Activated B cell treated with CpG ODN at 0.5 μM for 24 hours (primary cell): ENCODE results near the gene POMC. TPM values are rescaled to one million over a fixed set of nuclear protein-coding genes. Genes with fewer than 3 reads are reported as not detected.
A peak's percentile ranks its signal among the peaks of the same experiment; 100 is the strongest.

Experiments
- ATAC-seq: fragments of 200-7000 bp; cut with Tn5 transposase; one replicate; pipeline ENCODE4 v1.10.0; 2021; ENCODE audit warnings: low read depth, mild to moderate bottlenecking, moderate library complexity
- CTCF ChIA-PET: fragments of 350-600 bp; sonication (Branson Sonifier 250); formaldehyde crosslinking; loops from one replicate; lab custom pipeline; 2021; ENCODE audit warnings: antibody characterized with exemption; lab: Charles Lee
- POLR2A ChIA-PET: fragments of 350-600 bp; sonication (Branson Sonifier 250); formaldehyde crosslinking; loops from one replicate; lab custom pipeline; 2021; ENCODE audit warnings: antibody characterized with exemption; lab: Charles Lee
- DNase-seq: peaks from one replicate; pipeline ENCODE4 v3.0.0; 2022
- H3K27ac Mint-ChIP-seq: one replicate; pipeline ENCODE4 v1.8.0; 2020; ENCODE audit warnings: mixed read lengths
- H3K27me3 Mint-ChIP-seq: one replicate; pipeline ENCODE4 v1.8.0; 2021; ENCODE audit warnings: mixed read lengths
- H3K36me3 Mint-ChIP-seq: one replicate; pipeline ENCODE4 v1.8.0; 2021; ENCODE audit warnings: low read depth, mixed read lengths
- H3K4me1 Mint-ChIP-seq: one replicate; pipeline ENCODE4 v1.8.0; 2021; ENCODE audit warnings: mixed read lengths
- H3K4me3 Mint-ChIP-seq: one replicate; pipeline ENCODE4 v1.8.0; 2020; ENCODE audit warnings: mild to moderate bottlenecking, mixed read lengths
- H3K9me3 Mint-ChIP-seq: one replicate; pipeline ENCODE4 v1.8.0; 2020; ENCODE audit warnings: mixed read lengths
- intact Hi-C: fragments of 100-400 bp; cut with micrococcal nuclease; formaldehyde crosslinking; loops from one replicate; pipeline ENCODE4 v1.15.1; 2024
- total RNA-seq: library from RNA; stranded (reverse); gene quantifications from 2 replicates; pipeline ENCODE4 v1.2.3, GENCODE V29; 2022
- TF ChIP-seq, protein P1 (sequence below): fragments of 200-600 bp; IDR thresholded peaks from one replicate; pipeline ENCODE4 v1.8.0; 2022; ENCODE audit warnings: antibody characterized with exemption, mild to moderate bottlenecking

POMC gene
- total RNA-seq = 3.2 and 4.4 TPM in 2 replicates

DNA sequence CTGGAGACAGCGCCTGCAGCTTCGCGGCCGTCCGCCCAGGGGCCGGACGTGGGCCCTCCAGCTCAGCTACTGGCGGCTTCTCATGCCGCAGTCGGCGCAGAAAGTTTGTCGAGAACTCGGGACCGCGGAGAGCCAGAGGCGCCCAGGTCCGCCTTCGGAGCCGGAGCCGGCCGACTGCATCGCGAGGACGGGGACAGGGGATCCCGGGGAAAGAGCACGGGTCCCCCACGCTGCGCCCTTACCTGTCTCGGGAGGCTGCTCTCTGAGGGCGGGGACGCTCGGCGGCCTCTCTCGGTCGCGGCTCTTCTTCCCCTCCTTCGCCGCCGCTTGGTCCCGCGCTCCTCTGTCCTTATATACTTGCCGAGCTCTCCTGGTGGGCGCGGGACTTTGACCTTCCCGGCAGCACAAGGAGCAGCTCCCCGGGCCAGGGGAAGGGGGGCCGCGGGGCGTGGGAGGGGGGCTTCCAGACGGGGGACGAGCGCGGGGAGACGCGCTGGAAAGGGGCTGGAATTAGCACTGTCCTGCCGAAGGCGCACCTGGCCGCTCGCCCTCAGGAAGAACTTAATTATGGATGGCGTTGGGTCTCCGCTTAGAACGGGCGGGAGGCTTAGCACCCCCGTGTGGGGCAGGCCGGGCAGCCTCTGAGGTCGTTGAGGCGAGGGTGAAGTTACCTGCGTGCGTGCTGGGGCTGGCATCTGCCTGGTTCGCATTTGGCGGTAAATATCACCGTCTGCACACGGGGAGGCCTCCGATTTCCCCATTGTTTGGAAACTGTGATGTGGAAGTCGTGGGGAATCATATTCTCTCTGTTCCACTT lies at the start of gene POMC:
TSS of gene POMC (minus strand) at position 325 of the 817 bp plus-strand sequence. CDS start 3,808 bp downstream, outside the sequence.
- Mint-ChIP-seq H3K27me3 (peaks cover 30% of the 10 kb centered on the region), H3K4me3 (peak within 1 kb of the TSS; percentile 78), H3K36me3 (no peaks in the 10 kb centered on the region), H3K9me3 (no peaks in the 10 kb centered on the region), H3K4me1 (peaks cover 32% of the 10 kb centered on the region), H3K27ac (no peak within 1 kb of the TSS)
- ChIA-PET CTCF (interaction anchor here (5.8 to 6.7 kb wide), 2 partner anchors 28 to 60 kb away, joined by 73 to 78 read pairs; no protein-coding TSS in a partner anchor), POLR2A (interaction anchor here (0.6 to 1.1 kb wide), 2 partner anchors 108 to 196 kb away, joined by 3 read pairs; no protein-coding TSS in a partner anchor)
- DNase-seq = peak; percentile 51
- TF ChIP-seq, protein P1, sequence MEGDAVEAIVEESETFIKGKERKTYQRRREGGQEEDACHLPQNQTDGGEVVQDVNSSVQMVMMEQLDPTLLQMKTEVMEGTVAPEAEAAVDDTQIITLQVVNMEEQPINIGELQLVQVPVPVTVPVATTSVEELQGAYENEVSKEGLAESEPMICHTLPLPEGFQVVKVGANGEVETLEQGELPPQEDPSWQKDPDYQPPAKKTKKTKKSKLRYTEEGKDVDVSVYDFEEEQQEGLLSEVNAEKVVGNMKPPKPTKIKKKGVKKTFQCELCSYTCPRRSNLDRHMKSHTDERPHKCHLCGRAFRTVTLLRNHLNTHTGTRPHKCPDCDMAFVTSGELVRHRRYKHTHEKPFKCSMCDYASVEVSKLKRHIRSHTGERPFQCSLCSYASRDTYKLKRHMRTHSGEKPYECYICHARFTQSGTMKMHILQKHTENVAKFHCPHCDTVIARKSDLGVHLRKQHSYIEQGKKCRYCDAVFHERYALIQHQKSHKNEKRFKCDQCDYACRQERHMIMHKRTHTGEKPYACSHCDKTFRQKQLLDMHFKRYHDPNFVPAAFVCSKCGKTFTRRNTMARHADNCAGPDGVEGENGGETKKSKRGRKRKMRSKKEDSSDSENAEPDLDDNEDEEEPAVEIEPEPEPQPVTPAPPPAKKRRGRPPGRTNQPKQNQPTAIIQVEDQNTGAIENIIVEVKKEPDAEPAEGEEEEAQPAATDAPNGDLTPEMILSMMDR = no peak
- peak; percentile 21 for ATAC-seq
- intact Hi-C loops = loop anchor here (2.0 to 5.0 kb wide), 3 partner anchors 174 to 390 kb away; partner anchors contain the start of gene DNMT3A

- Mint-ChIP-seq H3K4me3 (no peak overlapping the region), H3K27ac (peak overlapping the region; percentile 4), H3K4me1 (peaks cover 10% of the 10 kb centered on the region), H3K27me3 (no peaks in the 10 kb centered on the region), H3K9me3 (no peaks in the 10 kb centered on the region), H3K36me3 (no peaks in the 10 kb centered on the region)
- ATAC-seq (no peak), DNase-seq (no peak)
- CTCF ChIA-PET = no interaction called here
- TF ChIP-seq, protein P1 = no peak
- POLR2A ChIA-PET = interaction anchor here (0.6 kb wide), 1 partner anchor 61 kb away, joined by 6 read pairs; no protein-coding TSS in a partner anchor
- intact Hi-C loops = no loop called here
These were observed 49.7 kb upstream of the POMC start for GRCh38 chr2:25218100-25218499.

GRCh38 chr2:25215948-25216679 lies 47.7 kb upstream of the POMC start:
- TF ChIP-seq, protein P1 = no peak
- intact Hi-C loops = no loop called here
- Mint-ChIP-seq H3K36me3 (no peaks in the 10 kb centered on the region), H3K4me1 (peaks cover 21% of the 10 kb centered on the region), H3K27me3 (no peaks in the 10 kb centered on the region), H3K27ac (peak overlapping the region; percentile 32), H3K4me3 (peak overlapping the region; percentile 72), H3K9me3 (no peaks in the 10 kb centered on the region)
- DNase-seq (peak; percentile 85), ATAC-seq (peak; percentile 94)
- POLR2A ChIA-PET = interaction anchor here (0.6 to 1.2 kb wide), 5 partner anchors 9 to 85 kb away, joined by 3 to 5 read pairs (median 3); no protein-coding TSS in a partner anchor
- CTCF ChIA-PET = interaction anchor here (1.2 kb wide), 1 partner anchor 50 kb away, joined by 5 read pairs; no protein-coding TSS in a partner anchor

GRCh38 chr2:25215232-25215631 lies 46.9 kb upstream of the POMC start:
- CTCF ChIA-PET = no interaction called here

More at GRCh38 chr2:25215232-25215631, 46.9 kb upstream of the POMC start:
- no peaks in the 10 kb centered on the region for H3K9me3 Mint-ChIP-seq
- H3K27me3 Mint-ChIP-seq = no peaks in the 10 kb centered on the region
- DNase-seq = no peak
- ATAC-seq = no peak
- POLR2A ChIA-PET = interaction anchor here (0.6 to 1.1 kb wide), 3 partner anchors 11 to 86 kb away, joined by 3 to 5 read pairs (median 3); no protein-coding TSS in a partner anchor
- no peaks in the 10 kb centered on the region for H3K36me3 Mint-ChIP-seq
- H3K27ac Mint-ChIP-seq = peak overlapping the region; percentile 32
- peak overlapping the region; percentile 72 for H3K4me3 Mint-ChIP-seq
- TF ChIP-seq, protein P1 = no peak
- H3K4me1 Mint-ChIP-seq = peaks cover 29% of the 10 kb centered on the region
- intact Hi-C loops = no loop called here
